T follicular helper cell (primary cell): ENCODE results near the gene ZBBX.
"Not testable (repeated sequence)": the region's sequence is repeated elsewhere in the genome, so short reads cannot be mapped to it uniquely, and the experiment has no call there.

Experiments
- DNase-seq: peaks from one replicate; pipeline ENCODE4 v3.0.0-alpha.2; 2020; ENCODE audit warnings: low read depth
- total RNA-seq, 2 experiments: gene quantifications; one replicate each; lab custom pipeline; 2026; lab: John Stamatoyannopoulos, UW

Gene ZBBX, protein sequence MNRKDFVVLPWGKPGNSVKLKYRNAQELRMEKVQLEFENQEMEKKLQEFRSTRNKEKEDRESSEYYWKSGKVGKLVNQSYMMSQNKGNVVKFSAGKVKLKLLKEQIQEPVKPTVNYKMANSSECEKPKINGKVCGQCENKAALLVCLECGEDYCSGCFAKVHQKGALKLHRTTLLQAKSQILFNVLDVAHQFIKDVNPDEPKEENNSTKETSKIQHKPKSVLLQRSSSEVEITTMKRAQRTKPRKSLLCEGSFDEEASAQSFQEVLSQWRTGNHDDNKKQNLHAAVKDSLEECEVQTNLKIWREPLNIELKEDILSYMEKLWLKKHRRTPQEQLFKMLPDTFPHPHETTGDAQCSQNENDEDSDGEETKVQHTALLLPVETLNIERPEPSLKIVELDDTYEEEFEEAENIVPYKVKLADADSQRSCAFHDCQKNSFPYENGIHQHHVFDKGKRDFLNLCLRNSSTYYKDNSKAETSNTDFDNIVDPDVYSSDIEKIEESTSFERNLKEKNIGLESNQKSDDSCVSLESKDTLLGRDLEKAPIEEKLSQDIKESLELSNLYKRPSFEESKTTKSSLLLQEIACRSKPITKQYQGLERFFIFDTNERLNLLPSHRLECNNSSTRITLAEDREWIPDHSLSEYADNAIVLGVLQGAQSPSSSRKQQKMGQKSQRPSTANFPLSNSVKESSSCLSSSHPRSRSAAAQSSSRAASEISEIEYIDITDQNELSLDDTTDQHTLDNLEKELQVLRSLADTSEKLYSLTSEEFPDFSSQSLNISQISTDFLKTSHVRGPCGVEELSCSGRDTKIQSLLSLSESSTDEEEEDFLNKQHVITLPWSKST
- total RNA-seq = 0.04 to 0.06 reads per million in 2 experiments

DNA sequence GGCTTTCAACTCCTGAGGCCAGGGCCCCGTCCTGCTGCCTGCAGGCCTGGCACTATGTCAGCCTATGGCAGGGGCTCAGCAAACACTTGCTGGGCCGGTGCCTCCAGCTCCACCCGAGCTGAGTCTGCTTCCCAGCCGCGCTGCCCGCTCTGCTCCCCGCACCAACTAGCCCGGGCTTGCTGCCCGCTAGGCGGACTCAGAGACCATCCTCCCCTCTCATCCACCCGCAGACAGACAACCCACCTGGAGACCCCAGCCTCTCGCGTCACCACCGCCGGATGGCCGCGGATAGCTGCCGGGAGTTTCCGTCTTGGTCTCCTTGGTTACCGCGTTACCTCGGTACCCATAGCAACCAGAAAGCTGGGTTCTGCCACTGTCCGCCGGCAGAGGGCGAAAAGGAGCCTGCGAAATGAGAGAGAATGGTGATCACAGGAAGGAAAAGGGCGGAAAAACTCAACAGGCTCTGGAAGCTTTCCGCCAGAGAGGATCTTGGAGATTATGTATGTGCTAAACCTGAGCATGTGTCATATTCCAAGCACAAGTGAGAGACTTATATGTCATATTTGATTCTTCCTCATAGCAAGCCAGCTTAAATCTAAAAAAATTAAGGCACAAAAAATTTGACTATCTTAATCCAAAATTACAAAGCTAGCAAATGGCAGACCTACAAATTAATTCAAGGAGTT lies at the start of gene ZBBX:
TSS of gene ZBBX (minus strand) at position 294 of the 686 bp plus-strand sequence. CDS start 7,396 bp downstream, outside the sequence.
- DNase-seq = peak; percentile 76

DNA sequence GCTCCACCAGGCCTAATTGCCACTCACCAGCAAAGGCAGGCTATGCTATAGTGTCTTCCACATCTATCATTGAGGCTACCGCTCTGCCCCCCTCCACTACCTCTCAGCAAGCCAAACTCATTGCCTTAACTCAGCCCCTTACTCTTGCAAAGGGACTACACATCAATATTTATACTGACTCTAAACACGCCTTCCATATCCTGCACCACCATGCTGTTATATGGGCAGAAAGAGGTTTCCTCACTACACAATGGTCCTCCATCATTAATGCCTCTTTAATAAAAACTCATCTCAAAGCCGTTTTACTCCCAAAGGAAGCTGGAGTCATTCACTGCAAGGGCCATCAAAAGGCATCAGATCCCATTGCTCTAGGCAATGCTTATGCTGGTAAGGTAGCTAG lies 46.9 kb upstream of the ZBBX start:
- not testable (repeated sequence) for DNase-seq

DNA sequence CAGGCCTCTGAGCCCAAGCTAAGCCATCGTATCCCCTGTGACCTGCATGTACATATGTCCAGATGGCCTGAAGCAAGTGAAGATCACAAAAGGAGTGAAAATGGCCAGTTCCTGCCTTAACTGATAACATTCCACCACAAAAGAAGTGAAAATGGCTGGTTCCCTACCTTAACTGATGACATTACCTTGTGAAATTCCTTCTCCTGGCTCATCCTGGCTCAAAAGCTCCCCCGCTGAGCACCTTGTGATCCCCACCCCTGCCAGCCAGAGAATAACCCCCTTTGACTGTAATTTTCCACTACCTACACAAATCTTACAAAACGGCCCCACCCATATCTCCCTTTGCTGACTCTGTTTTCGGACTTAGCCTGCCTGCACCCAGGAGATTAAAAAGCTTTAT lies 42.3 kb upstream of the ZBBX start:
- DNase-seq = not testable (repeated sequence)

DNA sequence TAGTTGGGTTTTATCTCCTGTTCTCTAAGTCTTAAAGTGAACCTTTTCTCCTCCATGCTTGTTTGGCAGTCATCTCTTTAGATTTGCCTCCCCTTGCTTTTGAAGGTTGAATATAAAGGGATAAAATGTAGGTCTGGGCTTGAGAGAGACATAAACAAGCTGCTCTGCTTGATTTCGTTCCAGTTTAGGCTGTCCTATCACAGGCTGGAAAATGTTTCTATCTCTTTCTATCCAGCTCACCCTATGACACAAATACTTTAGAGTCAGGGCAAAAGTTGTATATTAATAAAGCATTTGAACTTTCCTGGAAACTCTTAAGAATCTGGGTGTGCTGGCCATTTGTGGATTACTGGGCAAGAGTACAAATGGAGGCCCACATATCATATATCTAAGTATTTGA lies 29.5 kb upstream of the ZBBX start:
- DNase-seq = no peak

DNA sequence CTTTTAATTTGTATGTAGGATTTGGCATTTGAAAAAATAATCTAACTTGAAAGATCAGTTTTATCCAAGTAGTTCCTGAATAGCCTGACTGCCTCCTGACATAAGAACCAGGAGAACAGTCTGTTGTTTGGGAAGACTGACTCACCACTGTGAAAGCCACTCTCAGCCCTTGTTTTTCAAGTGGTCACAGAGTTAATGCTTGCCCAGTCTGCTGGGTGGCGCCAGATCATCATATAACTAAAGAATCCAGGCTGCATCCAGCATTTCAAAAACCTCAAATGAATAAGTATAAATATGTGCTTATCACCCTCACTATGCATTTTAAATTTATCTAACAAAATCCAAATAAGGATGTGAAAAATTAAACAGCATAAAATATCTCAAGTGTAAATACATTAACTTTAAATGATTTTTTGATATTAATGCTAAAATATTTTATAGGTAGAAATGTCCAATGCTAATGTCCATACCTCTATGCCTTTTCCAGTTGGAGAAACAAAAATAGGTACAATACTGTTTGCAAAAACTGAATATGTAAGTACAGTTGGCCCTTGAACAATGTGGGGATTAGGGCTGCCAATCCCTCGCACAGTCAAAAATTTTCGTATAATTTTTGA lies 26.9 kb upstream of the ZBBX start:
- no peak for DNase-seq

DNA sequence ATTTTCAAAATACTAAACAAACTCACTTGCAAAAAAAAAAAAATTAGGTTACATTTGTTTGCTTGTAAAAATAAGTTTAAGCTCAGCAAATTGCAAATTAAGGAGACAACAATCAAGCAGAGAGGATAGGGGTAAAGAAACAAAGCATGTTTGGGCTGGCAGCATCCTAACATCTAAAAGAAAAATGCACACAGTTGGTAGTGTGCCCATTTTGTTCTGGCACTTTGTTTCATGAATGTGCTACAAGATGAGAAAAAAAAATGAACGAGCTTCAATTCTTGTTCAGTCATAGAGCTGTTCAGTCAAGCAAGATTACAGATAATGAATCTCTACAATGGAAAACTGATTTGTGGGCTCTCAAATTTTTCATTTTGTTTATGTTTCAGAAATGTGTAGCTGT lies 17.7 kb upstream of the ZBBX start:
- no peak for DNase-seq

DNA sequence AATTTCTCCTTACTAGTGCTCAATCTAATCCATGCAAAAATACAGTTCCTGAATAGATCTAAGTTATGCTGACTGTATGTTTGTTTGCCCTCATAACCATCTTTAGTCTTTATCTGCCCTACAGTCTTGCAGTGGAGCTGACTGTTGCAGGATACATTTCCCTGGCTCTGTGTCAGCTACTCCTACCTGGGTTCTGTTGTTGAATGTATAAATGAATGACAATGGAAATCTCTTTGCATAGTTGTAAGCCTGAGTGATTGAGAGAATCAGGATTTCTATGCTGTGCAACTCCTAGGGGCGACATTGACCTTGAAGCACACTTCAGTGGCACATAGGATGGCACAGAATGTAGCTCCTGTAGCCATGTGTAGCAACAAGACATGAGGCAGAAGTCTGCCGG lies 16.0 kb upstream of the ZBBX start:
- DNase-seq = no peak

DNA sequence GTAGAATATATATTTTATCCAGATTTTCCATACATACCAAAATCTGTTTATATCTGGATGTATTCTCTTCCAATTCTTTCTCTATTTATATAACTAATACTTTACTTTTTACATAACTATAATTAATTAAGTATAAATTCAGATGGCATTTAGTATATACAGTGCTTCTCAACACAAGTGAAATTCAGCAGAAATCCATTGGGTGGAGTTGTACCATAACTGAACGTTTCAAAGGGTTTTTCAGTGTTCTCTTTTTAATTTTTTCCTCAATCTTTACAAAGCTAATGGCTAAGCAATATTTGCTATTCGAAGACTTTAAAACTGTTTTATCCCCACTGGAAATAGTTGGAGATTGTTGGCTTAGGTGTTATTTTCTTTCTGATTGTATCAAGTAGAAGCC lies 13.9 kb upstream of the ZBBX start:
- no peak for DNase-seq

DNA sequence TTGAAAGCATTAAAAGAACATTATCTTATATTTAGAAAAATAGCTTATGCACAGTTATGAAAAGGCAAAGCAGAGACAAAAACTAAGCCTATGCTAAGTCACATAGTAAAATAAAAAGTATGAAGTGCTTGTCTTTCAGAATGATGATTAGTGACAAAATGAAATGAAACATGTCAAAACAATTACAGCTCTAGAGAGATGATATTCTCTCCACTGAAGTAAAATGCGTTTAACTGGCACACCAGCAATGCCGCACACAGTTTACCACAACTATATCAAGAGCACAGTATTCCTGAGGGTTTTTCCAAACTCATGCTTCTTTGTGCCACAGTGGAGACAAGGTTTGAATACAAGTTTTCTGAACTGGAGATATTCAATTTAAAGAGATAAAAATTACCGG lies 2.1 kb upstream of the ZBBX start:
- no peak for DNase-seq

DNA sequence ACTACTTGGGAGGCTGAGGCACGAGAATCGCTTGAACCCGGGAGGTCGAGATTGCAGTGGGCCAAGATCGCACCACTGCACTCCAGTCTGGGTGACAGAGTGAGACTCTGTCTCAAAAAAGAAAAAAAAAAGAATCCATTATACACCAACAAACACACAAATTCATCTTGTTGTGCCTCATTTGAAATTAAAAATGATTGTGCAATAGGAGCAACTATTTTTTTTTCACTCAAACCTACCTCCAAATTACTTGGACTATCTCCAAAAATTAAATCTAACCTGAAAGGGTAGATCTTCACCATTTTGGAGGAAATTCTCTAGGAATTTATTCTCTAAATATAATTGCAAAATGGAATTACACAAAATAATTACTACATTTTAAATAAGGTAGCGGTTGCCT lies 4.6 kb downstream of the ZBBX start:
- DNase-seq = no peak

DNA sequence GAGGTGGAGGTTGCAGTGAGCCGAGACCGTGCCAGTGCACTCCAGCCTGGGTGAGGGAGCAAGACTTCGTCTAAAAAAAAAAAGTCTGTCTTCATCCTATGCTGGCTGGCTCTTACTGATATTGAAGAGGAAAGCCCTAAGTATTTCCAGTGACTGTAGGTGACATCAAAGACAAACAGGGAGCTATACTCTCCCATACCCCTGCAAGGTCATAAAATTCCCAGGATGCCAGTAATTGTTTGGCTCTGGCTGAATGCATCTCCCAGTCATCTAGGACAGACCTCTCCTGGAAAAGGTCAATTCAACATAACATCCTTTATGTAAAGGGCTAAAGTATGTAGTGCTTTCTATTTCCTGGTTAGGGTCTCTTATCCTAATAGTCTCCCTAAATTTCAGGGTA lies 8.0 kb downstream of the ZBBX start:
- no peak for DNase-seq

DNA sequence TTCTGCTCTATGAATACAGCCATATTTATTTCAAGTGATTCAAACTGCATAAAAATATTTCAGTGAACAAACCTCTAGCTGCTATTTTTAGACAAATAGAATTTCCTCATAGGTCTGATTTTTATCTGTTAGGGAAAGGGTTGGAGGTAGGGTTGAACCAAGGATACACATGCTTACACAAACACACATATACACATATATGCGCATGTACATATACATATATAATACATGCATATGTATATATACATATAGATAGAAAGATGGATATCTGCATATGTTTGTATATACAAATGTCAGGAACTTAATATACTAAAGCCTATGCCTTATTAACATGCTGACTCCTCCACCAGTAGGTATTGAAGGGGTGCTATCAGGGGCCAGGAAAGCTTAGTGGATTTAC lies 18.1 kb downstream of the ZBBX start:
- no peak for DNase-seq

DNA sequence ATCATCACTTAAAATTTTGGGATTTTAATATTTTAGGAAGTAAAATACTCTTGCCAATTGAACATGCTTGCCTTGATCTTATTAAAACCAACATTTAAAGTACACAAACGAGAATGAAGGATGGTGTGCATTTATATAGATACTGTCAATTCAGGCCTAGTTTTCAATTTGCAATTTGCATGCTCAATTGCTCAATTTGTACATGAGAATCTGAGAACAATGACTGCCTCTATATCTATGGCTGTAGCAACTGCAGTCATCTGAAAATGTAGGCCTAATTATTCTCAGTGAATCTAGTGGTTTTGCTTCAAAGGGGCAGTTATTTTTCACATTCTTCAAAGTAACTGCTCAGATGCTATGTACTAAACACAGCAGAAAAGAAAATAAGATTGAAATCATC lies 18.8 kb downstream of the ZBBX start:
- no peak for DNase-seq

DNA sequence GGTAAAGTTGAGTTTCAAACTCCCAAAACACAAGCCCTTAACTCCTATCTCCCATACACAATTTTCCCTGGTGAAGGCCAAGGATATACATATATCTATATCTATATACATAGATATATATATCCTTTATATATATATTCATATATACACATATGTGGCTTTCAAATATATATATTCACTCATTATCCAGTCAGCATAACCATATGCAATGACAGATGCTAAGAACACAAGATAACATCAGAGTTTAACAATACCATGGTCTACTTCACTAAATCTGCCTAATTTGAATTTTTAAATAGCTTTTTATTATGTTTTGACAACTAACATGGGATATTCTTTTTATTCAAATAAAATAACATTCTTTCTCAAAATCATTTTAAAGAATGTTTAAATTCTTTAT lies 24.7 kb downstream of the ZBBX start:
- DNase-seq = no peak

DNA sequence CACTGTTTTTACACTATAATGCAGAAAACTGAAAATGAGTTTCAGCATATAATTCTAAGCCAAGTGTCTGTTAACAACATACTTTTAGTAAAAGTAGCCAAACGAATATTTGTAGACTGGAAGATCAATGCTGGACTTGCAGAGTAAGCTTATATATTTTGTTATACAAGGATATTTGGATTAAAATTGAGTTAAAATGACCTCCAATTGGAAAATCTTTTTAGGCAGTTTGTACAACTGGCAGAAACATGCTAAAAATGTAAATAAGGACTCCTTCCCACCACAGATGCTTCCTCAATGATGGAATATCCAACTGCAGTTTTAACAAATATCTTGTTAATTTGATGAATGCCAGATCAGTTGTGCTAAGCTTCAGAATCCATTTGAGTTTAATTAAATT lies 25.3 kb downstream of the ZBBX start:
- no peak for DNase-seq

DNA sequence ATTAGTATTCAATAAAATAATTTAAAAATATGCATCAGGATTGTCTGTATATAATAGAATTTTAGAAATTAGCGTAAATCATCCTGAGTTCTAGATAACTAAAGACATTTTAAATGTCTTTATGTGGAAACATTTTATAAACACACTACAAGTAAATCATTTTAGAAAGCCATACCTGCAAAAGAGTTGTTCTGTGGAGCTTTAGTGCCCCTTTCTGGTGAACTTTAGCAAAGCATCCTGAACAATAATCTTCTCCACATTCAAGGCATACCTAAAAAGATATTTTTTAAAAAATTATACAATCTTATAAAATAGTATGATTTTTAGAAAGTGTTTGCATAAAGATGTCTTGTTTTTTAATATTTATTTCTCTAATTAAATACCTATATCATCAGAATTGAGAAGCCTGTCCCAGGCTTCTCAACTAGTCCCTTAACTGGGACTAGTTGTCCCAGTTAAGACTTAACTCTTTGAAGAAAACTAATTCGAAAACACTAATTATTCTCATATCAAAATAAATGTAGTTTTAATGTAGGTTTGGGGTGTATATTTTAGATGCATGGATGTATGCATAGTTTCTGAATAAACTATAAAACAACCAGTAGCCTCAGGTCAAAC lies 29.7 kb downstream of the ZBBX start:
- no peak for DNase-seq

DNA sequence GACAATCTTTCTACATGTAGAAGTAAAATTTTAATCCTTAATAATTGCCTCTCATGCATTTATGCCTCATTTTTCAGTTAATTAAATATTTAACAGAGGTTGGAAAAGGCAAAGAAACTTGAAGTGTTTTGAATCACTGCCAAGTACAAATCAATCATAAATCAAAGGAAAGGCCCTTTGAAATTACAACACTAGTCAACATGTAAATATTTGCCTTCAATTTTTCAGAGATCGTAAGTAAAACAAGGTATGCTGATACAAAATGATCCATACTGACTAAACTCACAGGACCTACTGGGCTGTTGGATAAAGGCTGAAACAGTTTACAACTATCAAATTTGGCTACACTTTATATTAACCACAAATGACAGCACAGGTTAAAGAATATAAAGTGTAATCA lies 33.9 kb downstream of the ZBBX start:
- DNase-seq = no peak

DNA sequence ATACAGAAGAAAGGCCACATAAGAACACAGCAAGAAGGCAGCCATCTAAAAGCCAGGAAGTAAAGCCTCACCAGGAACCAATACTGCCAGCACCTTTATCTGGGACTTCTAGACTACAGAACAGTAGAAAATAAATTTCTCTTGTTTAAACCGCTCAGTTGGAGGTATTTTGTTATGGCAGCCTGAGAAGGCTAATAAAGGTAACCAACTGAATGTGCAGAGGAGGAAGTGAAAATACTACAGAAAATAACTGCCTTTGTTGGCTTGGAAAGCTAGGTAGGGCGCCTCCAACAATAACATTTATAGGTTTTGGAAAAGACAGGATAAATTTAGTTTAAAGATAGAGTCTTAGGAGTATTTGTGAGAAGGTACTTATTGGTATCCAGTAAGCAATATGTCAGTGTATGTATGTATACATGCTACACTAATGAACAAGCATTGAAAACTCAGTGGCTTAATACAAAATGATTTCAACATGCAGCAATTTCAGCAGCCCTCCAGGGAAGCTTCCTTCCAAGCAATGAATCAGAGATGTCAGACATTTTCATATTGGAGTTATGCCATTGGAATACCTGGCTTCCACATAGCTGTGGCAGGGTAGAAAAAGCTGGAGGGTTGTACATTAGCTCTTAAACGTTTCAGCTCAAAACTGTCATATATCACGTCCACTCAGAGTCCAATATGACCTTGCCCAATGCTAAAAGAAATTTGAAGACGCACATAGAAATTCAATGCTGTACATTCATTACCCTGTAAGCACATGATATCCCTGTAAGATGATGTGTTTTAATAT lies 48.9 kb downstream of the ZBBX start:
- no peak for DNase-seq

DNA sequence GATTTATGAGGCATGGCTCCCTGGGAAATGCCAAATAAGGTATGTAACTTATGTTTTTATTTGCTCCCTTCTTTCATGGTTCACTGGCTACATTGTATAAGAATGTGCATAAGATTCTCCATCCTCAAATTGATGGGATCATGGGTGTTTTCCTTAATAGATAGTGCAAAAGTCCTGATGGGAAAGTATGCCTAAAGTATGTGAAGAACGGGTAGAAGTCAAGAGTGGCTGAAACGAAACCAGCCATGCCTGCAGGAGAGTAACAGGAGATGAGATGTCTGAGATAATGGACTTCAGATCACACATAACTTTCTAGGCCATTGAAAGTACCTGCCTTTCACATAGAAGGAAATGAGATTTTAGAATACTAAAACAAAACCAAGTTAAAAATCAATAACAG lies 56.5 kb downstream of the ZBBX start:
- DNase-seq = no peak

DNA sequence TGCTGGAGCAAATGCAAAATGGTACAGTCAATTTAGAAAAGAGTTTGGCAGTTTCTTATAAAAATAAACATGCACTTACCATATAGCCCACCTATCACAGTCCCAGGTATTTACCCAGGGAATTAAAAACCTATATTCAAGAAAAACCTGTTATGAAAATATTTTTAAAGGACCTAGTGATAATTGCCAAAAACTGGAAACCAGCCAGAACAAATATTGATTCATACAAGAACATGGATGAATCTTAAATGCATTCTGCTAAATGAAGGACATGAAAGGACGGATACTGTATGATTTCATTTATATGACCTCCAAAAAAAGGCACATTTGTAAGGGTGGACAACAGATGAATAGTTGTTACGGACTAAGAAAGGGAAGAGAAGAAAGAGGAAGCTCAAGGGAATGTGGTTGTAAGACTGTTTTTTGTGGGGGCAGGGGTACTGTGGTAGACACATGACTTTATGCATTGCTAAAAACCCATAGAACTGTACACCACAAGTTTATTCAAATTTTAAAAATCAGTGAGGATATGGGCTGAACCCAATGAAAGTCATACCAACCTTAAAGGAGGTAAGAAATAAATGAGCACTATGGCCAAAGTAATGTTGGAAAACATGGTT lies 61.0 kb downstream of the ZBBX start:
- no peak for DNase-seq
